ENCODE measurements around the gene PEX6.

Gene PEX6

DNA sequence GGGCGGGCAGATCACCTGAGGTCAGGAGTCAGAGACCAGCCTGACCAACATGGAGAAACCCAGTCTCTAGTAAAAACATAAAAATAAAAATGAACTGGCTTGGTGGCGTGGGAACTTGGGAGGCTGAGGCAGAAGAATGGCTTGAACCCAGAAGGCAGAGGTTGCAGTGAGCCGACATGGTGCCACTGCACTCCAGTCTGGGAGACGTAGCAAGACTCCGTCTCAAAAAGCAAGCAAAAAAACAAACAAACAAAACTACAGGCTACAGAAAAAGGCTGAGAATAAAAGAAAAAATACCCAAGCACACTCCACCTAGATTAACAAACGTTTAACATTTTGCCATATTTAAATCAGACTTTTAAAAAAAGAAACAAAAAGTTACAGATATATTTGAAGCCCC is 57.2 kb downstream of the PEX6 start:
- Histone ChIP-seq H2BK5ac (ENCODE audit: low read depth, low read length, poor library complexity, severe bottlenecking) (no peak overlapping the region), H3K4me1 (ENCODE audit: control insufficient read depth, insufficient read depth, low read depth, low read length) (peaks cover 7% of the 10 kb centered on the region), H3K4ac (ENCODE audit: low read depth in 1 of 2, low read length in 2 of 2) (no peak overlapping the region), H3K9me3 (ENCODE audit: control insufficient read depth, low read length) (no peaks in the 10 kb centered on the region), H3K4me2 (ENCODE audit: low read length, poor library complexity, severe bottlenecking) (no peak overlapping the region), H2BK120ac (ENCODE audit: low read depth, low read length) (no peak overlapping the region), H2AK5ac (ENCODE audit: low read length, severe bottlenecking) (no peak overlapping the region), H3K4me3 (ENCODE audit: insufficient read depth in 1 of 2, low read depth in 1 of 2, low read length in 2 of 2) (no peak overlapping the region), H3K27ac (ENCODE audit: low read length, poor library complexity, severe bottlenecking) (no peak overlapping the region), H2BK12ac (ENCODE audit: low read length in 2 of 2) (no peak overlapping the region), H3K27me3 (ENCODE audit: control insufficient read depth in 1 of 2, insufficient read depth in 1 of 2, low read length in 2 of 2) (no peaks in the 10 kb centered on the region), H3K79me1 (replicated peaks; ENCODE audit: low read length, poor library complexity, severe bottlenecking) (no peaks in the 10 kb centered on the region), H4K8ac (ENCODE audit: low read length) (no peak overlapping the region), H2AFZ (ENCODE audit: low read depth, low read length) (no peak overlapping the region), H3K36me3 (ENCODE audit: control insufficient read depth in 1 of 2, insufficient read depth in 2 of 2, low read depth in 1 of 2, low read length in 2 of 2) (no peaks in the 10 kb centered on the region), H3K23ac (ENCODE audit: low read length in 2 of 2) (no peak overlapping the region), H3K18ac (ENCODE audit: low read depth in 1 of 2, low read length in 2 of 2) (no peak overlapping the region), H4K91ac (ENCODE audit: low read length) (no peak overlapping the region), H3K9ac (ENCODE audit: low read length) (no peak overlapping the region), H2BK15ac (ENCODE audit: low read depth, poor library complexity, severe bottlenecking) (no peak overlapping the region), H3K14ac (ENCODE audit: low read length in 2 of 2) (no peak overlapping the region)
- 80% methylated on average over 5 of the region's 6 CpGs for WGBS
- no peak for DNase-seq

DNA sequence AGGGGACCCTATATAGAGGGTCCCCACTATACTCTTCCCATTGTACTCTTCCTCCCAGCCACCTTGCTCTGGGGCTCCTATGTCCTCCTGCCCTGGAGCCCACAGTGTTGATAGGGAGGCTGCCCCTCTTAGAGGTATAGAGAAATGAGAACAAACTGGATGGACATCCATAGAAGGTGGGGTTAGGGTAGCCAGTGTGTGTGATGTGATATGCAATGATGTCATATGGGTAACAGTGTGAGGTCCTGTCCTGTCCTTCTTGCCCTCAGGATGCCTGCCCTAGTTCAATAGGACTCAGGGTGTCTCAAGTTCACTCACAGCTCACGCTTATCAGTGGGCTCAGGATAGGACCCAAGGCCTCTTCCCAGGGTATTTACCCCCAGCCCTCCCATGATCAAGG is 62.7 kb downstream of the PEX6 start:
- no peak overlapping the region for H3K14ac ChIP-seq (ENCODE audit: low read length in 2 of 2)
- no peak overlapping the region for H3K9ac ChIP-seq (ENCODE audit: low read length)
- peaks cover 0 to 8% of the 10 kb centered on the region in 2 experiments for H3K27me3 ChIP-seq (ENCODE audit: control insufficient read depth in 1 of 2, insufficient read depth in 1 of 2, low read length in 2 of 2)
- no peak overlapping the region for H2BK5ac ChIP-seq (ENCODE audit: low read depth, low read length, poor library complexity, severe bottlenecking)
- no peak overlapping the region for H2BK120ac ChIP-seq (ENCODE audit: low read depth, low read length)
- H3K79me1 ChIP-seq (replicated peaks; ENCODE audit: low read length, poor library complexity, severe bottlenecking) = no peaks in the 10 kb centered on the region
- WGBS = 100% methylated on average over 1 of the region's 1 CpG
- H3K4me3 ChIP-seq (ENCODE audit: insufficient read depth in 1 of 2, low read depth in 1 of 2, low read length in 2 of 2) = no peak overlapping the region
- H3K27ac ChIP-seq (ENCODE audit: low read length, poor library complexity, severe bottlenecking) = no peak overlapping the region
- no peaks in the 10 kb centered on the region for H3K36me3 ChIP-seq (ENCODE audit: control insufficient read depth in 1 of 2, insufficient read depth in 2 of 2, low read depth in 1 of 2, low read length in 2 of 2)
- peak overlapping the region; percentile 63 for H2AK5ac ChIP-seq (ENCODE audit: low read length, severe bottlenecking)
- no peak for DNase-seq
- H2BK12ac ChIP-seq (ENCODE audit: low read length in 2 of 2) = no peak overlapping the region
- no peak overlapping the region for H4K91ac ChIP-seq (ENCODE audit: low read length)
- peak overlapping the region; percentile 58 for H2AFZ ChIP-seq (ENCODE audit: low read depth, low read length)
- no peak overlapping the region for H3K4me2 ChIP-seq (ENCODE audit: low read length, poor library complexity, severe bottlenecking)
- H3K18ac ChIP-seq (ENCODE audit: low read depth in 1 of 2, low read length in 2 of 2) = no peak overlapping the region
- H3K4me1 ChIP-seq (ENCODE audit: control insufficient read depth, insufficient read depth, low read depth, low read length) = peaks cover 11% of the 10 kb centered on the region
- H3K4ac ChIP-seq (ENCODE audit: low read depth in 1 of 2, low read length in 2 of 2) = no peak overlapping the region
- H2BK15ac ChIP-seq (ENCODE audit: low read depth, poor library complexity, severe bottlenecking) = no peak overlapping the region
- H3K23ac ChIP-seq (ENCODE audit: low read length in 2 of 2) = no peak overlapping the region
- no peaks in the 10 kb centered on the region for H3K9me3 ChIP-seq (ENCODE audit: control insufficient read depth, low read length)
- H4K8ac ChIP-seq (ENCODE audit: low read length) = peak overlapping the region; percentile 15

DNA sequence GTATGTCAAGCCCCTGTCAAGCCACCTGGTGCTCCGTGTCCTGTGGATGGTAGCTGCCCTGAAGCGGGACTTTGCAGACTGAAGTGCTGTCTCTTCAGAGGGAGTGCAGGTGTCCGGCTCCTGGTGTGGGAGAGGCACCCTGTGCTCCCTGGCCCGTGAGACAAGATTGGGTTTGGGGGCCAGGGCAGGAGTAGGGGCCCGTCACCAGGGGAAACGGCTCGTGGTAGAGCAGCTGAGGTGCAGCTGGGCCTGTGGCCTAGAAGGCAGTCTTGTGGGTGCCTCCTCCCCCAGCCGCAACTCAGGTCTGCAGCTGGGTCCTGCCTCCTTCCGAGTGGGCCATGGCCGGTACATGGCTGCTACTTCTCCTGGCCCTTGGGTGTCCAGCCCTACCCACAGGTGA is 63.2 kb downstream of the PEX6 start, which contains the start of gene PTCRA:
TSS of gene PTCRA (plus strand) at position 322 of the 400 bp plus-strand sequence. CDS start at position 339, 17 bp downstream.
- Histone ChIP-seq H3K9me3 (ENCODE audit: control insufficient read depth, low read length) (no peaks in the 10 kb centered on the region), H3K79me1 (replicated peaks; ENCODE audit: low read length, poor library complexity, severe bottlenecking) (no peaks in the 10 kb centered on the region), H4K8ac (ENCODE audit: low read length) (peak within 1 kb of the TSS; percentile 15), H2BK120ac (ENCODE audit: low read depth, low read length) (no peak within 1 kb of the TSS), H2AK5ac (ENCODE audit: low read length, severe bottlenecking) (peak within 1 kb of the TSS; percentile 63), H3K4me1 (ENCODE audit: control insufficient read depth, insufficient read depth, low read depth, low read length) (peaks cover 12% of the 10 kb centered on the region), H2BK15ac (ENCODE audit: low read depth, poor library complexity, severe bottlenecking) (no peak within 1 kb of the TSS), H3K4me2 (ENCODE audit: low read length, poor library complexity, severe bottlenecking) (no peak within 1 kb of the TSS), H2AFZ (ENCODE audit: low read depth, low read length) (peak within 1 kb of the TSS; percentile 58), H3K23ac (ENCODE audit: low read length in 2 of 2) (no peak within 1 kb of the TSS), H3K36me3 (ENCODE audit: control insufficient read depth in 1 of 2, insufficient read depth in 2 of 2, low read depth in 1 of 2, low read length in 2 of 2) (no peaks in the 10 kb centered on the region), H3K18ac (ENCODE audit: low read depth in 1 of 2, low read length in 2 of 2) (no peak within 1 kb of the TSS), H3K27ac (ENCODE audit: low read length, poor library complexity, severe bottlenecking) (no peak within 1 kb of the TSS), H2BK5ac (ENCODE audit: low read depth, low read length, poor library complexity, severe bottlenecking) (no peak within 1 kb of the TSS), H3K4ac (ENCODE audit: low read depth in 1 of 2, low read length in 2 of 2) (no peak within 1 kb of the TSS), H3K4me3 (ENCODE audit: insufficient read depth in 1 of 2, low read depth in 1 of 2, low read length in 2 of 2) (no peak within 1 kb of the TSS), H3K9ac (ENCODE audit: low read length) (no peak within 1 kb of the TSS), H3K14ac (ENCODE audit: low read length in 2 of 2) (no peak within 1 kb of the TSS), H3K27me3 (ENCODE audit: control insufficient read depth in 1 of 2, insufficient read depth in 1 of 2, low read length in 2 of 2) (peaks cover 0 to 8% of the 10 kb centered on the region in 2 experiments), H4K91ac (ENCODE audit: low read length) (peak within 1 kb of the TSS; percentile 27), H2BK12ac (ENCODE audit: low read length in 2 of 2) (no peak within 1 kb of the TSS)
- DNase-seq = no peak
- 84% methylated on average over 9 of the region's 10 CpGs for WGBS

DNA sequence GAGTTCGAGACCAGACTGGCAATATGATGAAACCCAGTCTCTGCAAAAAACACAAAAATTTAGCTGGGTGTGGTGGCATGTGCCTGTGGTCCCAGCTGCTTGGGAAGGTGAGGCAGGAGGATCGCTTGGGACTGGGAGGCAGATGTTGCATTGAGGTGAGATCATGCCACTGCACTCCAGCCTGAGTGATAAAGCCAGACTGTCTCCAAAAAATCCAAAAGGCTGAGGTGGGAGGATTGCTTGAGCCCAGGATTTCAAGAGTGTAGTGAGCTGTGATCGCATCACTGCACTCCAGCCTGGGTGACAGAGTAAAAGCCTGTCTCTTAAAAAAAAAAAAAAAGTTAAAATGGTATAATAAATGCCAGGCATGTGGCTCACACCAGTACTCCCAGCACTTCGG is 64.4 kb downstream of the PEX6 start:
- Histone ChIP-seq H3K9me3 (ENCODE audit: control insufficient read depth, low read length) (no peaks in the 10 kb centered on the region), H3K27ac (ENCODE audit: low read length, poor library complexity, severe bottlenecking) (no peak overlapping the region), H3K4me2 (ENCODE audit: low read length, poor library complexity, severe bottlenecking) (no peak overlapping the region), H3K9ac (ENCODE audit: low read length) (no peak overlapping the region), H3K36me3 (ENCODE audit: control insufficient read depth in 1 of 2, insufficient read depth in 2 of 2, low read depth in 1 of 2, low read length in 2 of 2) (no peaks in the 10 kb centered on the region), H2BK5ac (ENCODE audit: low read depth, low read length, poor library complexity, severe bottlenecking) (no peak overlapping the region), H3K18ac (ENCODE audit: low read depth in 1 of 2, low read length in 2 of 2) (no peak overlapping the region), H4K91ac (ENCODE audit: low read length) (no peak overlapping the region), H3K4me3 (ENCODE audit: insufficient read depth in 1 of 2, low read depth in 1 of 2, low read length in 2 of 2) (no peak overlapping the region), H3K4ac (ENCODE audit: low read depth in 1 of 2, low read length in 2 of 2) (no peak overlapping the region), H2BK12ac (ENCODE audit: low read length in 2 of 2) (no peak overlapping the region), H3K23ac (ENCODE audit: low read length in 2 of 2) (no peak overlapping the region), H4K8ac (ENCODE audit: low read length) (no peak overlapping the region), H2AFZ (ENCODE audit: low read depth, low read length) (no peak overlapping the region), H2BK120ac (ENCODE audit: low read depth, low read length) (no peak overlapping the region), H3K14ac (ENCODE audit: low read length in 2 of 2) (no peak overlapping the region), H3K79me1 (replicated peaks; ENCODE audit: low read length, poor library complexity, severe bottlenecking) (no peaks in the 10 kb centered on the region), H2BK15ac (ENCODE audit: low read depth, poor library complexity, severe bottlenecking) (no peak overlapping the region), H2AK5ac (ENCODE audit: low read length, severe bottlenecking) (no peak overlapping the region), H3K27me3 (ENCODE audit: control insufficient read depth in 1 of 2, insufficient read depth in 1 of 2, low read length in 2 of 2) (peaks cover 0 to 8% of the 10 kb centered on the region in 2 experiments), H3K4me1 (ENCODE audit: control insufficient read depth, insufficient read depth, low read depth, low read length) (peaks cover 9% of the 10 kb centered on the region)
- WGBS = 77% methylated on average over 4 of the region's 4 CpGs
- DNase-seq = no peak
